Measurements from ENCODE around the gene NFASC. TPM values are rescaled to one million over a fixed set of nuclear protein-coding genes. Genes with fewer than 3 reads are reported as not detected.

NFASC gene
- total RNA-seq, 4 donors from 2014 or later: 12.7 to 41.7 (median 19.2) TPM

GRCh38 chr1:204992201-204992997 is 121.7 kb downstream of the NFASC start:
- H3K27ac ChIP-seq: no peak overlapping the region

DNA sequence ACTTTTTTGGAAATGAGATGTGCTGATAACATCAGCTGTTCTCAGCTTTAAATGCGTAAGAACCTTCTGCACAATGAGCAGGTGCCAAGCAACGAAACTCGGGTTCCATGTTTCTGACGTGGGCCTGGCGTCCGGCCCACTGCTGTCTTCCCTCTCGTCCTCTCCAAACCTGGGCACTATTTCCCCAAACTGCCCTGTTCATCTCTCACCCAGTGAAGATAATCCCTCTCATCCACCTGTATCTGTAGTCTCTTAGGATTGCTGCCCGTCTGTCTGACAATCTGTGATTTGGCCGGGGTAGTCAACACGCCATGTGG is 122.3 kb downstream of the NFASC start:
- 76% methylated on average over 10 of the region's 10 CpGs for WGBS
- no peak overlapping the region for H3K27ac ChIP-seq
- H3K9me3 ChIP-seq: no peaks in the 10 kb centered on the region
- peaks cover 5% of the 10 kb centered on the region for H3K4me1 ChIP-seq
- peaks cover 3% of the 10 kb centered on the region for H3K27me3 ChIP-seq
- no peak for TF ChIP-seq POLR2A (IDR thresholded peaks at IDR 0.05)
- TF ChIP-seq, protein P1, sequence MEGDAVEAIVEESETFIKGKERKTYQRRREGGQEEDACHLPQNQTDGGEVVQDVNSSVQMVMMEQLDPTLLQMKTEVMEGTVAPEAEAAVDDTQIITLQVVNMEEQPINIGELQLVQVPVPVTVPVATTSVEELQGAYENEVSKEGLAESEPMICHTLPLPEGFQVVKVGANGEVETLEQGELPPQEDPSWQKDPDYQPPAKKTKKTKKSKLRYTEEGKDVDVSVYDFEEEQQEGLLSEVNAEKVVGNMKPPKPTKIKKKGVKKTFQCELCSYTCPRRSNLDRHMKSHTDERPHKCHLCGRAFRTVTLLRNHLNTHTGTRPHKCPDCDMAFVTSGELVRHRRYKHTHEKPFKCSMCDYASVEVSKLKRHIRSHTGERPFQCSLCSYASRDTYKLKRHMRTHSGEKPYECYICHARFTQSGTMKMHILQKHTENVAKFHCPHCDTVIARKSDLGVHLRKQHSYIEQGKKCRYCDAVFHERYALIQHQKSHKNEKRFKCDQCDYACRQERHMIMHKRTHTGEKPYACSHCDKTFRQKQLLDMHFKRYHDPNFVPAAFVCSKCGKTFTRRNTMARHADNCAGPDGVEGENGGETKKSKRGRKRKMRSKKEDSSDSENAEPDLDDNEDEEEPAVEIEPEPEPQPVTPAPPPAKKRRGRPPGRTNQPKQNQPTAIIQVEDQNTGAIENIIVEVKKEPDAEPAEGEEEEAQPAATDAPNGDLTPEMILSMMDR (IDR thresholded peaks at IDR 0.05): no peak
- no peak for TF ChIP-seq POLR2AphosphoS5 (IDR thresholded peaks at IDR 0.05)
- no peaks in the 10 kb centered on the region for H3K36me3 ChIP-seq
- DNase-seq (ENCODE audit: low spot score in 2 of 2): no peak
- no peak overlapping the region for H3K4me3 ChIP-seq

More at GRCh38 chr1:204992201-204992997, 121.7 kb downstream of the NFASC start:
- DNase-seq (ENCODE audit: low spot score in 2 of 2): no peak
- H3K36me3 ChIP-seq: no peaks in the 10 kb centered on the region
- TF ChIP-seq, protein P1 (IDR thresholded peaks at IDR 0.05): no peak
- TF ChIP-seq POLR2AphosphoS5 (IDR thresholded peaks at IDR 0.05) (no peak), POLR2A (IDR thresholded peaks at IDR 0.05) (no peak), EP300 (IDR thresholded peaks at IDR 0.05) (no peak)
- 78% methylated on average over 13 of the region's 13 CpGs for WGBS
- peaks cover 4% of the 10 kb centered on the region for H3K4me1 ChIP-seq
- no peak overlapping the region for H3K4me3 ChIP-seq
- no peaks in the 10 kb centered on the region for H3K9me3 ChIP-seq
- H3K27me3 ChIP-seq: peaks cover 3% of the 10 kb centered on the region

GRCh38 chr1:204994086-204994862 is 123.6 kb downstream of the NFASC start:
- H3K27ac ChIP-seq: no peak overlapping the region
- no peaks in the 10 kb centered on the region for H3K36me3 ChIP-seq
- peaks cover 3% of the 10 kb centered on the region for H3K27me3 ChIP-seq
- TF ChIP-seq EP300 (IDR thresholded peaks at IDR 0.05) (no peak), POLR2AphosphoS5 (IDR thresholded peaks at IDR 0.05) (no peak), POLR2A (IDR thresholded peaks at IDR 0.05) (no peak)
- TF ChIP-seq, protein P1 (IDR thresholded peaks at IDR 0.05): no peak
- H3K4me3 ChIP-seq: no peak overlapping the region
- H3K9me3 ChIP-seq: no peaks in the 10 kb centered on the region
- WGBS: 91% methylated on average over 10 of the region's 10 CpGs
- H3K4me1 ChIP-seq: peaks cover 5% of the 10 kb centered on the region
- DNase-seq (ENCODE audit: low spot score in 2 of 2): no peak

DNA sequence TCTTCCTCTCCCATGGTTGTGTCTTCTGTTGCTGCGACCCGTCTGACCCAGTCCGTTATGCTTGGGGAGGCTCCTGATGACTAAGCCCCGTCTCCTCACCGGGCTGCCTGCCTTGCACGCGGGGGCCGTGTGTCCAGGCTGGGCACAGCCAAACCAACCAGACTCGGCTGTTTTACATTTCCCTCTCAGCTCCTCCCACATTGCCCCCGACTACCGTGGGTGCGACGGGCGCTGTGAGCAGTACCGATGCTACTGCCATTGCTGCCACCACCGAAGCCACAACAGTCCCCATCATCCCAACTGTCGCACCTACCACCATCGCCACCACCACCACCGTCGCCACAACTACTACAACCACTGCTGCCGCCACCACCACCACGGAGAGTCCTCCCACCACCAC is 126.3 kb downstream of the NFASC start:
- H3K36me3 ChIP-seq: no peaks in the 10 kb centered on the region
- H3K4me3 ChIP-seq: no peak overlapping the region
- TF ChIP-seq POLR2AphosphoS5 (IDR thresholded peaks at IDR 0.05) (no peak), EP300 (IDR thresholded peaks at IDR 0.05) (no peak), POLR2A (IDR thresholded peaks at IDR 0.05) (no peak)
- TF ChIP-seq, protein P1 (IDR thresholded peaks at IDR 0.05): no peak
- DNase-seq (ENCODE audit: low spot score in 2 of 2): no peak
- H3K27ac ChIP-seq: peak overlapping the region; percentile 12
- H3K9me3 ChIP-seq: no peaks in the 10 kb centered on the region
- no peaks in the 10 kb centered on the region for H3K27me3 ChIP-seq
- H3K4me1 ChIP-seq: peaks cover 5% of the 10 kb centered on the region
- WGBS: 85% methylated on average over 22 of the region's 22 CpGs

Data from suprapubic skin (tissue), 4 donors.